Stimulated activated CD4-positive, alpha-beta T cell treated with anti-CD3 and anti-CD28 coated beads, Interleukin-2, amount 100 ng/mL, for 24 hours (primary cell): Measurements from ENCODE around the gene GCSAML.

ENCODE experiments used
- DNase-seq, 2 donors: peaks; one replicate each; pipeline ENCODE4 v3.0.0-alpha.2; 2020

GCSAML gene

GRCh38 chr1:247574664-247575063 is 25.7 kb downstream of the GCSAML start:
- DNase-seq, result no peak

- DNase-seq, result no peak
These were observed 27.6 kb downstream of the GCSAML start for GRCh38 chr1:247576514-247576913.

- DNase-seq, result no peak
These were observed 30.1 kb downstream of the GCSAML start for GRCh38 chr1:247578946-247579460.

- no peak for DNase-seq
These were observed 39.1 kb downstream of the GCSAML start, which contains the start of gene OR2G2 for GRCh38 chr1:247588060-247588459. OR2G2 (plus strand) TSS chr1:247588360; CDS start chr1:247588360, 0 bp downstream.

GRCh38 chr1:247605286-247605685 is 56.4 kb downstream of the GCSAML start, which contains the start of gene OR2G3:
OR2G3 (plus strand) TSS chr1:247605586; CDS start chr1:247605586, 0 bp downstream.
- no peak for DNase-seq

GRCh38 chr1:247613405-247613804 is 64.5 kb downstream of the GCSAML start:
- DNase-seq, result no peak

GRCh38 chr1:247614625-247615024 is 65.7 kb downstream of the GCSAML start:
- DNase-seq, result no peak
